Spleen (tissue), 7 donors: Measurements from ENCODE around the gene C6orf47.

Experiments used
- CTCF ChIP-seq, 11 experiments: fragments of 200-600 bp in 7 of 11; fragments of 450-650 bp in 4 of 11; sonication (generic) in 4 of 11; IDR thresholded peaks in 8 of 11; conservative IDR thresholded peaks in 3 of 11; 1 replicate in 7 of 11; 2 replicates in 4 of 11; pipeline versions ENCODE4 v1.4.0 to v1.8.0; 2016 to 2021; ENCODE audit warnings: antibody characterized with exemption in 11 of 11, inconsistent platforms in 4 of 11, mild to moderate bottlenecking in 1 of 11
- POLR2A ChIP-seq, 3 donors: fragments of 450-650 bp; IDR thresholded peaks; one replicate each; pipeline ENCODE4 v1.5.1; 2017; ENCODE audit warnings: antibody characterized with exemption in 3 of 3, mild to moderate bottlenecking in 1 of 3
- POLR2AphosphoS5 ChIP-seq, 3 donors: sonication (generic); formaldehyde crosslinking; IDR thresholded peaks; one replicate each; pipeline ENCODE4 v1.5.1; 2017; ENCODE audit warnings: antibody characterized with exemption in 3 of 3
- donor health status: DM: no; HTN: no; CAD: no; lungs with moderate emphysema.
- donor health status: DM: no; HTN: no; CAD: no.
- donor health status: DM: no; HTN: no; CAD: no.

- peak in 3 of 11 experiments; percentile 12 to 21 (median 13) for TF ChIP-seq CTCF (IDR thresholded peaks at IDR 0.05 in 8 of 11, conservative IDR thresholded peaks at IDR 0.05 in 3 of 11)
- TF ChIP-seq POLR2AphosphoS5 (IDR thresholded peaks at IDR 0.05), result peak; percentile 95 to 96 (median 96)
- peak in 2 of 3 donors; percentile 84 to 89 for TF ChIP-seq POLR2A (IDR thresholded peaks at IDR 0.05)
Measured at GRCh38 chr6:31619805-31620585, 40.6 kb downstream of the C6orf47 start.
